Neural progenitor cell (in vitro differentiated cells): ENCODE data around the gene SEMA6A. TPM values are rescaled to one million over a fixed set of nuclear protein-coding genes. Genes with fewer than 3 reads are reported as not detected.

Experiments used
- DNase-seq: peaks from one replicate; pipeline ENCODE4 v3.0.0-alpha.2; 2016; ENCODE audit warnings: low spot score
- H2AFZ ChIP-seq: fragments of 200-600 bp; sonication (generic); replicated peaks from 2 replicates; pipeline ENCODE4 v1.6.1; 2016; ENCODE audit warnings: antibody characterized with exemption
- H3F3A ChIP-seq: fragments of 200-600 bp; sonication (generic); 2 replicates; pipeline ENCODE4 v1.6.1; 2016; ENCODE audit warnings: antibody characterized with exemption, low read depth
- H3K27ac ChIP-seq: fragments of 200-600 bp; sonication (generic); 2 replicates; pipeline ENCODE4 v1.5.1; 2016; ENCODE audit warnings: mild to moderate bottlenecking
- H3K27me3 ChIP-seq: fragments of 200-600 bp; sonication (generic); 2 replicates; pipeline ENCODE4 v1.6.1; 2016; ENCODE audit warnings: mild to moderate bottlenecking, moderate library complexity
- H3K36me3 ChIP-seq: fragments of 200-600 bp; sonication (generic); 2 replicates; pipeline ENCODE4 v1.5.1; 2016
- H3K4me1 ChIP-seq: fragments of 200-600 bp; sonication (generic); 2 replicates; pipeline ENCODE4 v1.6.1; 2016; ENCODE audit warnings: mixed run types
- H3K4me2 ChIP-seq: fragments of 200-600 bp; sonication (generic); 2 replicates; pipeline ENCODE4 v1.6.1; 2016
- H3K4me3 ChIP-seq: fragments of 200-600 bp; sonication (generic); 2 replicates; pipeline ENCODE4 v1.5.1; 2016
- H3K79me2 ChIP-seq: fragments of 200-600 bp; sonication (generic); 2 replicates; pipeline ENCODE4 v1.6.1; 2016; ENCODE audit warnings: low read depth
- H3K9ac ChIP-seq: fragments of 200-600 bp; sonication (generic); 2 replicates; pipeline ENCODE4 v1.6.1; 2016
- H3K9me3 ChIP-seq: fragments of 200-600 bp; sonication (generic); 2 replicates; pipeline ENCODE4 v1.5.1; 2016; ENCODE audit warnings: low read depth
- H4K20me1 ChIP-seq: fragments of 200-600 bp; sonication (generic); 2 replicates; pipeline ENCODE4 v1.6.1; 2016; ENCODE audit warnings: low read depth
- H3K27ac Mint-ChIP-seq: 3 replicates; pipeline ENCODE4 v1.8.0; 2021; ENCODE audit warnings: mixed read lengths
- H3K27me3 Mint-ChIP-seq: 2 replicates; pipeline ENCODE4 v1.8.0; 2022; ENCODE audit warnings: low read depth, mild to moderate bottlenecking, inconsistent platforms, moderate library complexity, mixed read lengths; ENCODE audit not compliant: insufficient read depth
- H3K36me3 Mint-ChIP-seq: 3 replicates; pipeline ENCODE4 v1.8.0; 2021; ENCODE audit warnings: mixed read lengths
- H3K4me1 Mint-ChIP-seq: 3 replicates; pipeline ENCODE4 v1.8.0; 2021; ENCODE audit warnings: mixed read lengths
- H3K4me3 Mint-ChIP-seq: 3 replicates; pipeline ENCODE4 v1.8.0; 2021; ENCODE audit warnings: mild to moderate bottlenecking, moderate library complexity, mixed read lengths
- H3K9me3 Mint-ChIP-seq: 3 replicates; pipeline ENCODE4 v1.8.0; 2020; ENCODE audit warnings: mixed read lengths
- CTCF ChIP-seq: fragments of 200-600 bp; sonication (generic); IDR thresholded peaks from 2 replicates; pipeline ENCODE4 v1.5.1; 2017; ENCODE audit warnings: antibody characterized with exemption, mild to moderate bottlenecking
- EZH2 ChIP-seq: fragments of 200-600 bp; sonication (generic); IDR thresholded peaks from 2 replicates; pipeline ENCODE4 v1.6.1; 2017; ENCODE audit warnings: antibody characterized with exemption, mild to moderate bottlenecking, moderate library complexity
- EZH2phosphoT487 ChIP-seq: fragments of 200-600 bp; sonication (generic); IDR thresholded peaks from 2 replicates; pipeline ENCODE4 v1.6.1; 2017; ENCODE audit warnings: antibody characterized with exemption
- total RNA-seq: library from RNA; depleted of rRNA; stranded (reverse); fragments of >200 nt; gene quantifications from 2 replicates; pipeline ENCODE4 v1.2.3, GENCODE V29; 2015; ENCODE audit warnings: low replicate concordance

SEMA6A gene
- total RNA-seq, 1 donor from 2014 or later: 86.4 TPM

- TF ChIP-seq EZH2 (no peak), EZH2phosphoT487 (no peak), CTCF (no peak)
- Histone ChIP-seq H4K20me1 (no peaks in the 10 kb centered on the region), H2AFZ (no peak overlapping the region), H3K9ac (no peak overlapping the region), H3K9me3 (no peaks in the 10 kb centered on the region), H3K27me3 (no peaks in the 10 kb centered on the region), H3K36me3 (no peaks in the 10 kb centered on the region), H3F3A (no peaks in the 10 kb centered on the region), H3K79me2 (no peaks in the 10 kb centered on the region), H3K4me1 (no peaks in the 10 kb centered on the region), H3K27ac (no peak overlapping the region), H3K4me3 (no peak overlapping the region), H3K4me2 (no peak overlapping the region)
- H3K36me3 Mint-ChIP-seq: no peaks in the 10 kb centered on the region
- no peak overlapping the region for H3K4me3 Mint-ChIP-seq
- H3K27ac Mint-ChIP-seq: no peak overlapping the region
- no peaks in the 10 kb centered on the region for H3K9me3 Mint-ChIP-seq
- DNase-seq: no peak
- H3K27me3 Mint-ChIP-seq: no peaks in the 10 kb centered on the region
- peaks cover 5% of the 10 kb centered on the region for H3K4me1 Mint-ChIP-seq
Measured at GRCh38 chr5:116421080-116421629, 153.5 kb downstream of the SEMA6A start.

- Mint-ChIP-seq H3K9me3 (no peaks in the 10 kb centered on the region), H3K27me3 (no peaks in the 10 kb centered on the region), H3K4me3 (no peak overlapping the region), H3K4me1 (peaks cover 5% of the 10 kb centered on the region), H3K36me3 (no peaks in the 10 kb centered on the region), H3K27ac (no peak overlapping the region)
- H3K27me3 ChIP-seq: no peaks in the 10 kb centered on the region
- H3K4me3 ChIP-seq: no peak overlapping the region
- H3K9me3 ChIP-seq: no peaks in the 10 kb centered on the region
- H3K9ac ChIP-seq: no peak overlapping the region
- no peak for DNase-seq
- no peaks in the 10 kb centered on the region for H3K79me2 ChIP-seq
- H3K27ac ChIP-seq: no peak overlapping the region
- TF ChIP-seq EZH2phosphoT487 (no peak), EZH2 (no peak), CTCF (no peak)
- no peak overlapping the region for H3K4me2 ChIP-seq
- H4K20me1 ChIP-seq: no peaks in the 10 kb centered on the region
- H2AFZ ChIP-seq: no peak overlapping the region
- H3F3A ChIP-seq: no peaks in the 10 kb centered on the region
- no peaks in the 10 kb centered on the region for H3K36me3 ChIP-seq
- H3K4me1 ChIP-seq: no peaks in the 10 kb centered on the region
Measured at GRCh38 chr5:116420540-116420939, 154.1 kb downstream of the SEMA6A start.

- no peaks in the 10 kb centered on the region for H3K9me3 ChIP-seq
- no peak for DNase-seq
- Mint-ChIP-seq H3K27ac (no peak overlapping the region), H3K4me3 (no peak overlapping the region), H3K9me3 (no peaks in the 10 kb centered on the region), H3K4me1 (peaks cover 5% of the 10 kb centered on the region), H3K27me3 (no peaks in the 10 kb centered on the region), H3K36me3 (no peaks in the 10 kb centered on the region)
- no peak overlapping the region for H2AFZ ChIP-seq
- H3K4me2 ChIP-seq: no peak overlapping the region
- H3K9ac ChIP-seq: no peak overlapping the region
- H3K4me1 ChIP-seq: no peaks in the 10 kb centered on the region
- TF ChIP-seq EZH2phosphoT487 (no peak), EZH2 (no peak), CTCF (no peak)
- no peak overlapping the region for H3K4me3 ChIP-seq
- H3F3A ChIP-seq: no peaks in the 10 kb centered on the region
- H3K27ac ChIP-seq: no peak overlapping the region
- H3K36me3 ChIP-seq: no peaks in the 10 kb centered on the region
- no peaks in the 10 kb centered on the region for H3K27me3 ChIP-seq
- H4K20me1 ChIP-seq: no peaks in the 10 kb centered on the region
- H3K79me2 ChIP-seq: no peaks in the 10 kb centered on the region
Measured at GRCh38 chr5:116419258-116419657, 155.4 kb downstream of the SEMA6A start.
